Sigmoid colon (tissue), 4 donors: ENCODE data around the gene KCNJ6.

Experiments used
- CTCF ChIP-seq, 4 experiments: fragments of 450-650 bp in 3 of 4; fragments of 200-600 bp in 1 of 4; IDR thresholded peaks; one replicate each; pipeline ENCODE4 v1.5.1; 2016 to 2019; ENCODE audit warnings: antibody characterized with exemption in 4 of 4, mild to moderate bottlenecking in 3 of 4, moderate library complexity in 2 of 4
- POLR2A ChIP-seq, 2 donors: fragments of 450-650 bp; IDR thresholded peaks; one replicate each; pipeline ENCODE4 v1.6.1; 2016; ENCODE audit warnings: antibody characterized with exemption in 2 of 2, mild to moderate bottlenecking in 2 of 2, moderate library complexity in 2 of 2
- POLR2AphosphoS5 ChIP-seq, 4 donors: sonication (generic); formaldehyde crosslinking; IDR thresholded peaks; one replicate each; pipeline ENCODE4 v1.6.1; 2017; ENCODE audit warnings: antibody characterized with exemption in 4 of 4

- TF ChIP-seq CTCF (IDR thresholded peaks at IDR 0.05) (no peak), POLR2A (IDR thresholded peaks at IDR 0.05) (no peak), POLR2AphosphoS5 (IDR thresholded peaks at IDR 0.05) (no peak)
These were observed 116.2 kb downstream of the KCNJ6 start for GRCh38 chr21:37800057-37800455.
